Common myeloid progenitor, CD34-positive (primary cell): ENCODE results near the gene MFAP5.

Source experiments
- CTCF ChIA-PET: fragments of 350-600 bp; sonication (Branson Sonifier 250); formaldehyde crosslinking; loops from one replicate; lab custom pipeline; 2021; ENCODE audit warnings: antibody characterized with exemption; lab: Charles Lee
- POLR2A ChIA-PET: fragments of 350-600 bp; sonication (Branson Sonifier 250); formaldehyde crosslinking; loops from one replicate; lab custom pipeline; 2021; ENCODE audit warnings: antibody characterized with exemption; lab: Charles Lee
- DNase-seq, 3 donors: peaks; one replicate each; pipeline versions ENCODE4 v3.0.0 to v3.0.0-alpha.2; 2013
- H3K27ac ChIP-seq, 2 experiments: 1 replicate in 1 of 2; 2 replicates in 1 of 2; pipeline ENCODE4 v1.7.0; 2013; ENCODE audit warnings: inconsistent platforms in 2 of 2, low read length in 2 of 2, mild to moderate bottlenecking in 2 of 2, low read depth in 1 of 2, moderate library complexity in 1 of 2; ENCODE audit not compliant: severe bottlenecking in 2 of 2, insufficient read depth in 1 of 2, poor library complexity in 1 of 2
- H3K27me3 ChIP-seq, 5 experiments: replicated peaks in 2 of 5; 1 replicate in 3 of 5; 2 replicates in 2 of 5; pipeline versions ENCODE4 v1.6.1 to v1.7.0; 2013; ENCODE audit warnings: low read length in 4 of 5, mild to moderate bottlenecking in 2 of 5, moderate library complexity in 2 of 5, inconsistent platforms in 1 of 5; ENCODE audit not compliant: insufficient read depth in 5 of 5, control insufficient read depth in 4 of 5
- H3K36me3 ChIP-seq, 4 experiments: 1 replicate in 2 of 4; 2 replicates in 2 of 4; pipeline versions ENCODE4 v1.6.1 to v1.7.0; 2013; ENCODE audit warnings: low read length in 3 of 4, control low read depth in 1 of 4, mild to moderate bottlenecking in 1 of 4; ENCODE audit not compliant: control insufficient read depth in 4 of 4, insufficient read depth in 4 of 4
- H3K4me1 ChIP-seq, 4 experiments: 1 replicate in 3 of 4; 2 replicates in 1 of 4; pipeline versions ENCODE4 v1.6.1 to v1.7.1; 2013; ENCODE audit warnings: low read length in 3 of 4, mild to moderate bottlenecking in 3 of 4, control low read depth in 1 of 4, inconsistent platforms in 1 of 4, moderate library complexity in 1 of 4; ENCODE audit not compliant: control insufficient read depth in 4 of 4, insufficient read depth in 4 of 4; ENCODE audit errors: control extremely low read depth in 1 of 4
- H3K4me3 ChIP-seq, 7 experiments: 1 replicate in 4 of 7; 2 replicates in 3 of 7; pipeline versions ENCODE4 v1.5.1 to v1.7.0; 2013; ENCODE audit warnings: mild to moderate bottlenecking in 7 of 7, low read length in 6 of 7, moderate library complexity in 6 of 7, inconsistent platforms in 2 of 7, low read depth in 2 of 7, control low read depth in 1 of 7; ENCODE audit not compliant: insufficient read depth in 4 of 7, control insufficient read depth in 1 of 7; ENCODE audit errors: extremely low read depth in 1 of 7
- H3K9me3 ChIP-seq, 5 experiments: 1 replicate in 4 of 5; 2 replicates in 1 of 5; pipeline versions ENCODE4 v1.6.1 to v1.7.1; 2013; ENCODE audit warnings: low read length in 4 of 5, mild to moderate bottlenecking in 2 of 5, inconsistent platforms in 1 of 5, low read depth in 1 of 5, moderate library complexity in 1 of 5; ENCODE audit not compliant: control insufficient read depth in 4 of 5, insufficient read depth in 2 of 5; ENCODE audit errors: control extremely low read depth in 1 of 5
- WGBS: methylation state at CpG from one replicate; pipeline ENCODE4 v1.1.5; 2013; ENCODE audit not compliant: insufficient coverage; 5-methylcytosine and 5-hydroxymethylcytosine counted together

The MFAP5 gene

GRCh38 chr12:8664228-8664913, 1.7 kb upstream of the MFAP5 start:
- Histone ChIP-seq H3K9me3 (no peaks in the 10 kb centered on the region), H3K4me3 (no peak overlapping the region), H3K27me3 (no peaks in the 10 kb centered on the region), H3K27ac (no peak overlapping the region), H3K4me1 (peaks cover 0 to 16% (median 7%) of the 10 kb centered on the region in 4 experiments), H3K36me3 (no peaks in the 10 kb centered on the region)
- 96% methylated on average over 5 of the region's 5 CpGs for WGBS
- ChIA-PET POLR2A (no interaction called here), CTCF (no interaction called here)
- DNase-seq: no peak

- WGBS: 100% methylated on average over 2 of the region's 3 CpGs
- POLR2A ChIA-PET: no interaction called here
- no peak for DNase-seq
- CTCF ChIA-PET: interaction anchor here (0.8 to 2.1 kb wide), 3 partner anchors 9 to 387 kb away, joined by 3 to 5 read pairs (median 3); no protein-coding TSS in a partner anchor
- no peaks in the 10 kb centered on the region for H3K36me3 ChIP-seq
- no peaks in the 10 kb centered on the region for H3K4me1 ChIP-seq
- no peak overlapping the region for H3K27ac ChIP-seq
- no peaks in the 10 kb centered on the region for H3K27me3 ChIP-seq
- H3K4me3 ChIP-seq: no peak overlapping the region
- no peaks in the 10 kb centered on the region for H3K9me3 ChIP-seq
Measured at GRCh38 chr12:8661751-8662150, 875 bp downstream of the MFAP5 start.

- Histone ChIP-seq H3K27ac (no peak overlapping the region), H3K4me1 (no peaks in the 10 kb centered on the region), H3K4me3 (no peak overlapping the region), H3K36me3 (no peaks in the 10 kb centered on the region), H3K27me3 (no peaks in the 10 kb centered on the region), H3K9me3 (no peaks in the 10 kb centered on the region)
- CTCF ChIA-PET: interaction anchor here (0.6 to 2.1 kb wide), 4 partner anchors 9 to 388 kb away, joined by 3 to 5 read pairs (median 3); no protein-coding TSS in a partner anchor
- 100% methylated on average over 2 of the region's 3 CpGs for WGBS
- no peak for DNase-seq
- POLR2A ChIA-PET: no interaction called here
Measured at GRCh38 chr12:8661016-8661415, 1.6 kb downstream of the MFAP5 start.

- H3K9me3 ChIP-seq: no peaks in the 10 kb centered on the region
- no peaks in the 10 kb centered on the region for H3K36me3 ChIP-seq
- ChIA-PET CTCF (interaction anchor here (0.8 to 1.3 kb wide), 6 partner anchors 113 to 392 kb away, joined by 3 to 4 read pairs (median 3); no protein-coding TSS in a partner anchor), POLR2A (interaction anchor here (0.5 kb wide), 1 partner anchor 228 kb away, joined by 3 read pairs; no protein-coding TSS in a partner anchor)
- H3K4me3 ChIP-seq: no peak overlapping the region
- no peak for DNase-seq
- no peak overlapping the region for H3K27ac ChIP-seq
- H3K4me1 ChIP-seq: peaks cover 0 to 2% (median 0%) of the 10 kb centered on the region in 4 experiments
- H3K27me3 ChIP-seq: no peaks in the 10 kb centered on the region
- WGBS: no CpG with 5 or more reads among the region's 1 CpG
Measured at GRCh38 chr12:8658346-8658745, 4.3 kb downstream of the MFAP5 start.

- no peak overlapping the region for H3K27ac ChIP-seq
- CTCF ChIA-PET: interaction anchor here (0.8 to 3.8 kb wide), 6 partner anchors 14 to 394 kb away, joined by 3 to 15 read pairs (median 5); no protein-coding TSS in a partner anchor
- DNase-seq: no peak
- 100% methylated on average over 5 of the region's 6 CpGs for WGBS
- POLR2A ChIA-PET: no interaction called here
- no peak overlapping the region for H3K4me3 ChIP-seq
- H3K9me3 ChIP-seq: no peaks in the 10 kb centered on the region
- peaks cover 0 to 2% (median 0%) of the 10 kb centered on the region in 4 experiments for H3K4me1 ChIP-seq
- H3K27me3 ChIP-seq: no peaks in the 10 kb centered on the region
- no peaks in the 10 kb centered on the region for H3K36me3 ChIP-seq
Measured at GRCh38 chr12:8655421-8655820, 7.2 kb downstream of the MFAP5 start.

- Histone ChIP-seq H3K9me3 (no peaks in the 10 kb centered on the region), H3K27ac (no peak overlapping the region), H3K4me1 (no peaks in the 10 kb centered on the region), H3K27me3 (no peaks in the 10 kb centered on the region), H3K36me3 (no peaks in the 10 kb centered on the region), H3K4me3 (no peak overlapping the region)
- DNase-seq: peak in 1 of 3 donors; percentile 4
- POLR2A ChIA-PET: no interaction called here
- 85% methylated on average over 4 of the region's 8 CpGs for WGBS
- CTCF ChIA-PET: interaction anchor here (0.6 to 1.4 kb wide), 5 partner anchors 8 to 401 kb away, joined by 3 to 6 read pairs (median 4); no protein-coding TSS in a partner anchor
Measured at GRCh38 chr12:8648576-8649205, 13.9 kb downstream of the MFAP5 start.

- no peaks in the 10 kb centered on the region for H3K9me3 ChIP-seq
- H3K27me3 ChIP-seq: no peaks in the 10 kb centered on the region
- H3K4me1 ChIP-seq: no peaks in the 10 kb centered on the region
- POLR2A ChIA-PET: no interaction called here
- no peak for DNase-seq
- CTCF ChIA-PET: interaction anchor here (1.0 to 1.4 kb wide), 4 partner anchors 9 to 304 kb away, joined by 4 to 6 read pairs (median 4); no protein-coding TSS in a partner anchor
- H3K36me3 ChIP-seq: no peaks in the 10 kb centered on the region
- H3K27ac ChIP-seq: no peak overlapping the region
- no peak overlapping the region for H3K4me3 ChIP-seq
- 92% methylated on average over 4 of the region's 5 CpGs for WGBS
Measured at GRCh38 chr12:8647968-8648367, 14.7 kb downstream of the MFAP5 start.
